GM19328 (cell line): Measurements from ENCODE around the gene LAMB3.

Experiments
- ATAC-seq: cut with Tn5 transposase; IDR thresholded peaks from one replicate; pipeline ENCODE4 v1.9.1; 2021; ENCODE audit warnings: mild to moderate bottlenecking, moderate library complexity; ENCODE audit not compliant: unreplicated experiment

The LAMB3 gene

DNA sequence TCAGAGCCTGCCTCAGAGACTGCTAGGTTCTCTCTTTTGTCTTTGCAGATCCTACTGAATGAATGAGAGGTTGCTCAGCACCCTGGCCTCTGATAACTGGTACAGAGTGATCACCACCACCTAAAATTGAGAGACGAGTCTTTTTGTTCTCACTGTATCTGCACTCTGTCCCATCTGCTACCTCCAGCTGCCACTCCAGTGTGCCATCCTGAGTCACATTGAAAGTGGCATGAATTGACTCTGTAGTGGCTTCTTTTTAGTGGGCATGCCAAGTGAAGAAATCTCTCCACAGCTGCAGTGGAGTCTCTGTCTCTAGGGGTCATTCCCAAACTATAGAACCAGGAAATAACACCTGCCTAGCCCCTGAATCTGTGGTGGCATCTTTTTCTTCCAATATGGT, 54.0 kb downstream of the LAMB3 start:
- ATAC-seq, result no peak

DNA sequence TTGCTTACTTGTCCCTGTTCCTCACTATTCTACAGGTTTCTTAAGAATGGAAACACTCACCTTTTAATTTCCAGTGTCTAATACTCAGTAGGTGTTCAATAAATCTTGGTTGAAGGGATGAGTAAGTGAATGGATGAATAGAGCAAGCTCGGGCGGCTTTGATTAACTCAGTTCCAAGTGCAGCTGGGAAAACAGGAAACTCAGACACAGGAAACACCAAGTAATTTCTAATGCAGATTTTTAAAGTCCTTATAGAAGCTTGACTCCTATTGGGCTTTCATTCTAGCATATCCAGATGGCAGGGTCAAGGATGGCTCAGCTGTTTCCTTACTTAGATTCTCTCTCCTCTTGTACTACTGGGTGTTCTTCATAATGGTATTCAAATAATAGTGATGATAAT, 54.7 kb downstream of the LAMB3 start:
- no peak for ATAC-seq

DNA sequence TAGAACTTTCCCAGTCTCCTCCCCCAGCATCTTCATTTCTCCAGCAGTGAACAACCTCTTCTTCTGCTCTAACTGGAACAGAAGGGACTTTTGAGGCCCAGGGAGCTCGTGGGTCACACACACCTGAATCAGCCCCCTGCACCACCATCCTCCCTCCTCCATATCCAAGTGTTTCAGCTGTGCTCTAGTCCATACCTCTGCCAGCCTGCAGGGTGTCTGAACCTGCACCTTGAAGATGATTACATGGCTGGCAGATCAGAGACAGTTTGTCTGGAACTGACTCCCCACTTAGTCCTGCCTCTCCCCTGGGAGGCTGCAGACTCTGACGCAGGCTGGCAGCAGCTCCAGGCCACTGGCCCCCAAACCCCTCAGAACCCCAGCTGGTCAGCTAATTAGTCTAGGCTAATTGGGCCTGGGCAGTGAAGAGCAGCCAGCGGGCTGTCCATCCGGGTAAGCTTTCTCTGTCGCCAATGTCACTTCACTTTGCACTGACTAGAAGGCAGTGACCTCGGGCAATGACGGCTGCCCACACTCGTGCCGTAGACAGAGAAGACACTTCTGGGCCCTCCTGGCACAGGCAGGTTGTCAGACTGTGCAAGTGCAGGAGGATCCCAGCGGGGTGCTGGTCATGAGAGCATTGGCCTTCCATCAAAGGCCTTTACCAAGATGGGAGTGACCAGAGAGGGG, 56.5 kb downstream of the LAMB3 start:
- ATAC-seq, result no peak

DNA sequence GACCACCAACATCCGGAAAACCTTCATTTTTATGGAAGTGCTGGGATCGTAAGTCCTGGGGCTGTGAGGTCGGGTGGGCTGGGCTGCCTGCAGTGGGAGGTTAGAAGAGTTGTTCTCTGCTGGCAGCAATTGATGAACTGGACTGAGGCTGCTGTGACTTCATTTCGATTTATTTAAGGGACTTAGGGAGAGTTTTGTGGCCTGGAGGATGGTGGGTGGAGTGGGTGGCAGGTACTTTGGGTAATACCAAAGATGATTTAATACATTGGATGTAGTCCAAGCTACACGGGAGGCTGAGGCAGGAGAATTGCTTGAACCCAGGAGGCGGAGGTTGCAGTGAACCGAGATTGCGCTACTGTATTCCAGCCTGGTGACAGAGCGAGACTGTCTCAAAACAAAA, 57.2 kb downstream of the LAMB3 start:
- no peak for ATAC-seq

DNA sequence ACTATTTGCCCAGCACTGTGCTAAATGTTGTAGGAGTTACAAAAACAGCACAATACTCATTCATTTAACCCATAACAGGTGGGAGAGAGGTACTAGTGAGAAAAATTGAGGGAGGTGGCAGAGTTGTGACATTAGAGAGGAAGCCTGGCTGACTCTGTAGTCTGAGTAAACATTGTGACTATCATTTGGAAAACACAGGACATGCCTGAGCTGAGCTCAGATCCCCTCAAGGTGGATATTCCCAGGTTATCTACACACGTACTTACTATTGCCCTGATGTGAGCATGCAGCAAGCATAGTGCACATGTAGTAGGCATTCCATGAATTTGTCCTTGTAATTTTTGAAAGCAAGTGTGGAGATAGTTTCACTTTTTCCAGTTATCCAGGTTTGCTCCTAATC, 57.8 kb downstream of the LAMB3 start:
- ATAC-seq, result no peak

DNA sequence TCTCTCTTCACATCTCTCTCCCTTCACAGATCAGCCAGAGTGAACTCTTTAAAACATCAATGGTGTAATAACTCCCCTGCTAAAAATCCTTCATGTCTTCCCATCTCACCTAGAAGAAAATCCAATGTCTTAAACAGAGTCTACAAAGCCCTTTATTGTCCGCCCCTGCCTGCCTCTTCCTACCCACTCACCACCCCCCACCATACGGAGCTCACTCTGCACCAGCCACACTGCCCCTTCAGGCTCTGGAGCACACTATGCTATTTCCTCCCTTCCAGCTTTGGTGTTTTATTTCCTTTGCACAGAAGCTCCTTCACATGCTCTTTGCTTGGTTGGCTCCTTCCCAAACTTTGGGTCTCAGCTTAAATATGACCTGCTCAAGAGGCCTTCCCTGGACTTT, 58.5 kb downstream of the LAMB3 start:
- ATAC-seq, result no peak

DNA sequence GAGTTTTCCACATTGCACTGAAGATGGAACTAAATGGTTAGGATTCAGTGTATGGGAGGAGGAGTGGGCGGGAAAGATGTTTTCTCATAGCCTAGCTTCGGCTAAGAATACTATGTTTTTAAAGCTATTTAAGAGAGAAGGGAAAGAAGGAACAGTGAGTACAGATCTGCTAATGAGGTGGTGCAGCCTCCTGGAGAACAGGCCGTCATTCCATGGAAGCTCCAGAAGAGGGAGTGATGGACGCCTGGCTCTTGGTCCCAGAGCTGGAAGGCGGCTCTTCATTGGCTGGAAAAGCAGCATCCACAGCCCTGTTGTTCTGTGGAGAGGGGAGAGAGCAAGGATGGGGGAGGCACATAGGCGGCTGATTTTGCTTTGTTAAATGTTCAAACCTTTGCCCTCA, 61.8 kb downstream of the LAMB3 start:
- no peak for ATAC-seq

DNA sequence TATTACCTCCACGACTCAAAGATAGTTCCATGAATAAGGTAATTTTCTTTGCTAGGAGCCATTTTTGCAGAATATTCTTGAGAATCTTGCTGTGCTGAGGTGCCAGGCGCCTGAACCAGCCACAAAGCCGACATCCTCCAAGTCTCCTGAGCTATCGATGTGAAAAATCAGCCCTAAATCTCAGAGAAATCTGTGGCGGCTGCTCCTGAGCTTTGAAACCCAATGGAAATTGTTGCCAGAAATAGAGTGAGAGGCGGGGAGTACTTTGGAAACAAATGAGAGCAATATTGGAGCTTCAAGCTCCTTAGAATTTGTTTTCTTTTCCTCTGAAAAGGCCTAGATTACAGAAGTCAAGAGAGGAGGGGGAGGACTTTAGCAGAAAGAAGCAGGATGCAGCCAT, 62.4 kb downstream of the LAMB3 start:
- ATAC-seq, result no peak

DNA sequence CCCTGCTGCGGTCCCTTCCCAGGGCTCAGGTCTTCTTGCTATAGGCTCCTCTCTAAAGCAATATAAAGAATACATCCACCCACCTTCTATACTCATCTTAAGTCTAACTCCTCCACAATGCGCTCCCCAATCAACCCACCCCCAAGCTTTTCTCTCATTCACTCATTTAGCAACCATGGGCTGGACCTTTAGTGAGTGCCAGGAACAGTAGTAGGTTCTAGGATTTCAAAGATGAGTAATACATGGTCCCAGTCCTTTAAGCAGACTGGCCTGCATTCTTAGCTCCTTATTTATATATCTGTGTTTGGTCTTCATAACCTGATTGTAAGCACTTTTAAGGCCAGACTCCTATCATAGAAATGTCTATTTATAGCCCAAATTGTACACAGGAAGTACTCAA, 62.8 kb downstream of the LAMB3 start:
- no peak for ATAC-seq

DNA sequence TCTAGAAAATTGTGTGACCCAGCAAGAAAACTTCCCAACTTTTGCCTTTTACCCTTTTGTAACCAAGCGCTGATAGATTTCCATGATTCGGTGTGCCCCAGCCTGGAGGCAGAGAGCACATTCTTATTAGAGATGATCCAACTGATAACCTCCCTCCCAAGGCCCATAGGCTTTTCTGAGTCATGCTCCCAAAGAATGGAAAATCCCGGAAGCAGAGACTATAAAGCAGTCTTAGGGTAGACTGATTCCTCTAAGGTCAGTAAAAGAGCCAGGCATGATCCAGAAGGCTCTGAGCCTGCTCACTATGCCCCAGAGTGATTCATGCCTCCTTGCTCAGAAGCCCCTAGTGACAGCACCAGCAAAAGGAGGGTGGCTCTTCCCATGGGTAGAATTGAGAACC, 64.4 kb downstream of the LAMB3 start:
- no peak for ATAC-seq

DNA sequence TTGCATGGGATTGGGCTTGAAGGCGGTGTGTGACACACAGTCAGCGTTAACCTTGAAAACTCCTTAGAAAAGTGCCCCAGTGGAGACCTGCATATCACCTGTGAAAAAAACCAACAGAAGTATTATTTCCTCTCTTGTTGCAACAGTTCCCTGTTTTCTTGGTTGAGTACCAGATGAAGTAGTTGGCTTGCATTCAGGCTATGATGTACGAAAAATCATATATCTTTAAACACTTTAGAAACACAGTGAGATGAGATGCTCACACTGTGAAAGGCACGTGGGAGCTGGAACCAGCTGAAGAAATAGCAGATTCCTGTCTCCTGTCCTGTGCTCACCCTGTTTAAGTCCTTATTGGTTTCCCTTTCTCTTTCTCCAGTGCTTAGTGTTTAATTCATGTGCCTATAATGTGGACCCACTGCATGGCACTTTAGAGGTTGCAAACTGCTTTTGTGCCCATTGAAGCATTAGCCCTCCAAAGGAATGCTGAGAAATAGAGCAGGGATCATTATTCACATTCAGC, 65.9 kb downstream of the LAMB3 start:
- ATAC-seq, result no peak

DNA sequence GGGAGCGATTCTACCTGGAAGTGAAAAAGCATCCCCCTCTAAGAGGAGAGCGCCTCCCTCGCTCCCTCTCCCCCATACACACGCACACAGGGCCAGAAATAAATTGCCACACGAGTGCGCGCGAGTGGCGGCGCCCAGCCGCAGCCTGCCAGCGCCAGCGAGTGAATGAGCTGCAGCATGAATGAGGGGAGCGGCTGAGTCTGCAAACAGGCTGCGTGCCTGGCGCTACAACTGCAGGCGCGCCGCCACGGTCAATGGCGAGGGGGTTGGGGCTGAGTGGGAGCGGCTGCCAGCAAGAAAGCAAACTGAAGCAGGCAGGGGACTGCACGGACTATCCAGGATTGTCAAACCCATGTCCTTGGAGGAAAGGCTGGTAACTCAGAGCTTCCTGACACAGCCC, 66.6 kb downstream of the LAMB3 start:
- ATAC-seq, result no peak

DNA sequence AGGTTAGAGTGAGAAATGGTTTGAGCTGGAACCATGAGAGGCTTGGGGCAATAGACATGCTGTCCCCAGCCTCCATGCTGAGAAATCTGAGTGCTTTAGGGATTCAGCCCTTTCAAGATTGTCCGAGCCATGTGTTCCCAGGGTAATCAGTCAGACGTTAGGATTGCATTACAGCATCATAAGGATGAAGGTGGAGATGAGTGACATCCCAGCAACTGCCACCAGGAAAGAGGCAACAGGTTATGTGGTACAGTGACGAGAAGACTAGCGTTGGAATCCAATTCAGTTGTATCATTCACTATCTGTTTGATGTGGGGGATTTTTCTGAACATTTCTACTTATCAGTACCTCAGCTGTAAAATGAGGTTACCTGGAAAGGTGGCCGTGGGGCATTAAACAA, 67.0 kb downstream of the LAMB3 start:
- ATAC-seq, result no peak

DNA sequence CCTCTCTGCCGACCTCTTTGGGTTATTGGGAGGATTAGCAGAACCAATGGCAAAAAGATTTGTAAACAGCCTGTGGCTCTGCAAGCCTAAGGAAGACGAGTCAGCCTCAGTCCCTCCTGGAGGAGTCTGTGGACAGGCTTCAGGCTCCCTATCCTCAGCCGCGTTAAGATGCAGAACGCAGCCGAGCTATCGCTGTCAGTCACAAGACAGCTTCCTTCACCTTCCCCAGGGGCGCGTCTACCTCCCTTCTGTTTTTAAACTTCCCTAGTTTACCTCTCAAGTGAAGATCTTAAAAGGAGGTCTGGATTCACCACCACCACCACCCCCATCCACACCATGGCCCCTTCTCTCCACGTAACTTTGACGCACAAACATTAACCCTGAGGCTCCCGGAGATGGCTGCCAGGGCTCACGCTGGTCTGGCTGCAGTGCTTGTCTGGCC, 68.0 kb downstream of the LAMB3 start:
- no peak for ATAC-seq

DNA sequence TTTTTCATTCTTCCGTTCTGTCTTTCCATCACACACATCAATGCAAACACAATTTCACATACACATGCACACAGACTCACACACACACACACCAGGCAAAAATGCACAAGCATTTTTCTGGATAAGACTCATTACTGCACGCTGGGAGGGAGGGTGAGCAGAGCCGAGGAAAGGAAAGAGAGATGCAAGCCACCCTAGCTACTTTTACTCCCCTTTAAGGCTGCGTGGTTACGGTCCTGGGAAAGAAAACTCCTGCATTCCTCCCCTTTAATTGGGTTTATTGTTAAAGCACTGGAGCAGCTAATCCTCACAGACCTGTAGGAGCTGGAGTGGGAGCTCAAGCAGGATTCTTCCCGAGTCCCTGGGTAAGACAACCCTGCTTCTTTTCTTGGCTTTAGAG, 68.8 kb downstream of the LAMB3 start, which contains the start of gene CAMK1G:
TSS of gene CAMK1G (plus strand) at position 307 of the 400 bp plus-strand sequence. CDS start 11,270 bp downstream, outside the sequence.
- no peak for ATAC-seq

DNA sequence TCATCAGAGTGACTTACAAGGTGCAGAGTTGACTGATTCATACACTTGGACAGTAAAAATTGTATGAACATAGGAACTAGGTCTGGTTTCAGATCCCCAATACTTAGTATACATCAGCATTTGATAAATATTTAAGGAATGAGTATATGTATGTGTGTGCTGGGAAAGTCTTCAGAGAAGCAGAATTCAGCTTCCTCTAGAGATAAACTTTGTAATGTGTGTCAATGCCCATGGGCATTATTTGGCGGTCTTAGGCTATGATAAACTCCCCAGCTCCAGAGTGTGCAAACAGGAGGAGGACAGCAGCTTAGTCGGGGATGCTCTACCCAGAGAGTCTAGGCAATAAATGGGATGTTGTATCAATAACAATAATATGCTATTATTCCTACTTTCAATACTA, 71.6 kb downstream of the LAMB3 start:
- ATAC-seq, result no peak

DNA sequence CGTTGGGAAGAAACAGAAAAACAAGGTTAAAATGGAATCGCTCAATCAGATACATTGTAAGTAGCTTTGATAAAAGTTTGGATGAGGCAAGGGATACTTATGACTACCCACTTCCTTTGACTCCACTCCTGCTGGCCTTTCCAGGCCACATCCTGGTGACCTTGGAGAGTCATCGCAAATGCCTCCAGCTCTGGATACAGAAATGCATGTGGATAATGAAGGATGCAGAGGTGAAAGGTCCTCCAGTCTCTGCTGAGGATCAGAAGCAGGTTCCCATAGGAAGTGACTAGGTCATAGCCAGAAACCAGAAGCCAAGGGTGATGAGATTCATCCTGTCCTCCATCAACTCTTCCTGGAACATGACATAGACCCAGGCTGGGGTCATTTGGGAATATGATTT, 74.9 kb downstream of the LAMB3 start:
- no peak for ATAC-seq

DNA sequence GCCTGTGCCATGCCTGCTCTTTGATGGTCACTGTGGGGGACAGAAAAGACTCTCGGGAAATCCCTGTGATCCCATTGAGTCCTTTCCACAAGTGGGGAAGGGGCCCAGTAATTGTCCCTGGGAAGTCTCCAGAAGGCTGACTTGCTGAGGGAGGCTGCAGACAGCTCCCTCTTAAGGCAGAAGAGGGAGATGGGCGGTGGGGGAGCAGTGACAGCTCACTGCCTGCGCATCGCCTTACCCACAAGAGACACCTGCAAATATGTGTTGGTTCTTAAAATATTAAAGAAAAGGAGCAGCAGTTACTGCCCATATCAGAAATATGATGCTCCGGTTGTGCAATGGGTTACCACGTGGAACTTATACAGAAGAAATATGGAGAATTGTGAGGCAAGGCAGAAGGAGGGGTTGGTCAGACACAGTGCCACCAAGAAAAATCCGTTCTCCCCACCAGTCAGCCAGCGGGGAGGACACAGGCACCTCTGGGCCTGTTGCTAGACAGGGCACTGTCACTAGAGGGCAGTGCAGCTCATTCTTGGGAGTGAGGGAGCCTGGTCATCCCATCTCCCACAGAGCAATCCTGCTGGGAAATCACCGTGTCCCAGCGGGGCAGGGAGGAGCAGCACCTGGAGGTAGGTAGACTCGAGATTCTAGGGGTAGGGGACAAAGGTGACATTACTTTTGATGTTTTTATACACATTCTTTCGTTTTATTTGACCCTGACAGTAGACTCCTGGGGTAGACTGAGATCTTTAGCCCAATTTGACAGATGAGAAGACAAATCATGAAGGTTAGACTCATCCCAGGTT, 75.6 kb downstream of the LAMB3 start:
- no peak for ATAC-seq

DNA sequence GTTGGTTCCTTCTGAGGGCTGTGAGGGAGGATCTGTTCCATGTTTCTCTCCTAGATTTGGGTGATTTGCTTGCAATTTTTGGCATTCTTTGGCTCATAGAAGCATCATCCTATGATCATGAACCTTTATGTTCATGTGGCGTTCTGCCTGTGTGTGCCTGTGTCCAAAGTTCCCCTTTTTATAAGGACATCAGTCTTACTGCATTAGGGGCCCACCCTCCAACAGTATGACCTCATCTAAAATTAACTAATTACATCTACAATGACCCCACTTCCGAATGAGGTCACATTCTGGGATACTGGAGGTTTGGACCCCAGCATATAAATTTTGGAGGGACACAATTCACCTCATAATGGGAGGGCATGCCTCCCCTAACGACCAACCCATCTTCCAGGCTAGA, 81.5 kb downstream of the LAMB3 start:
- no peak for ATAC-seq

DNA sequence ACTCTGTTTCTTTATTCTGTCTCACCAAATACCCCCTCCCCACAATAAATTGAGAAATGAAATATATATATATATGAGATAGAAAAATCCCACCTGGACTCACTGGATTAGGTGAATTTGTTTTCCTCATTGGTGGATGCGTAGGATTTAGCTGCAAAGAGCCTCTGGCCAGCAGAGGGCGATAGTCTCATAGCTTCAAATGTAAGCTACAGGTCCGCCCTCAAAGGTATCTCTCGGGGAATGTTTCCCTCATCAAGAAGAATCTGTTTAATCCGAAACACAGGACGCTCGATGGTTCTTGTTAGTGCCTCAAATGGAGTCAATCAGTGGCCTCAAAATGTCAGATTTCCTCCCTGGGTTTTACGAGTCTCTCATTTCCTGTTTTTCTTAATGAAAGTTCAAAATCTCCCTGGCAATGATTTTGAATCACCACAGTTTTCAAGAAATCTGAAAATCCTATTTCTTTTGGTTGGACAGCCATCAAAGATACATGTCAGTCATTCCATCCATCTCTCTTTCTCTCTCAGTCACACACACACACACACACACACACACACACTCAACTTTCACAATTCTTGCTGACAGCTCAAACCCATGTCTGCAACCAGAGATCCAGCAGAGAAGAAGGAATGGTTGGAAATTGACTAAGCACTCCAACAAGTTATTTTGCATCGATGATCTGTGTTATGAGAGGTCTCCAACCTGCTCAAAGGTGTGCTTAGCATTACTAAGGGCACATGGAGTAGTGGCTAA, 82.6 kb downstream of the LAMB3 start:
- ATAC-seq, result no peak

DNA sequence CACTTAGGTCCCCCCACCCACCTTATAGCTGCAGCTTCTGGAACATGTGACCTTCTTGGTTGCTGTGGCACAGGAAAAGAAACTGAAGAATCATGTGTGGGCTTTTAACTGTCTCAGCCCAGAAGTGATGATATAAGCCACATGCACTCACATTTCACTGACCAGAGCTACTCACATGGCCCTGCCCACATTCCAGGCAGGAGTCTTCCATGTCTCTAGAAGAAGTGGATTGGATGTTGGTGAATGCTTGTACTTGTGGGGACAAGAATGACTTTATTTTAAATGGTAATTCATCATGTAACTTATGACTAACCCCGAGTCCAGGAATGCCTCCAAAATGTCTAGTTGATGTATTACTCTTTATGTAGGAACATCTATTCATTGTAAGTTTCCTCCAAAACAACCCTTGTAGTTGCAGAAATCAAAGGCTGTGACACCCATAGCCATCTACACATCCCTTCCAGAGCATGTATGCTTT, 84.5 kb downstream of the LAMB3 start:
- ATAC-seq, result no peak
